Spleen (tissue), 11 donors: Measurements from ENCODE around the gene HS2ST1. TPM values are rescaled to one million over a fixed set of nuclear protein-coding genes. Genes with fewer than 3 reads are reported as not detected.

Source experiments
- DNase-seq: peaks from one replicate; pipeline ENCODE4 v3.0.0-alpha.2; 2020
- H3K27ac ChIP-seq, 8 donors: fragments of 200-600 bp; sonication (generic) in 7 of 8; 1 replicate in 4 of 8; 2 replicates in 4 of 8; pipeline versions ENCODE4 v1.5.0 to v1.8.0; 2016 to 2021; ENCODE audit warnings: inconsistent platforms in 4 of 8, mild to moderate bottlenecking in 4 of 8, moderate library complexity in 1 of 8
- H3K27me3 ChIP-seq, 7 donors: fragments of 200-600 bp; sonication (generic) in 6 of 7; replicated peaks in 1 of 7; 1 replicate in 4 of 7; 2 replicates in 3 of 7; pipeline versions ENCODE4 v1.5.0 to v1.8.0; 2016 to 2021; ENCODE audit warnings: inconsistent platforms in 3 of 7, mild to moderate bottlenecking in 1 of 7
- H3K36me3 ChIP-seq, 6 donors: fragments of 200-600 bp; sonication (generic) in 5 of 6; 1 replicate in 4 of 6; 2 replicates in 2 of 6; pipeline versions ENCODE4 v1.5.0 to v1.8.0; 2016 to 2021; ENCODE audit warnings: inconsistent platforms in 2 of 6
- H3K4me1 ChIP-seq, 6 donors: fragments of 200-600 bp; sonication (generic) in 5 of 6; 1 replicate in 3 of 6; 2 replicates in 3 of 6; pipeline versions ENCODE4 v1.5.0 to v1.8.0; 2016 to 2021; ENCODE audit warnings: inconsistent platforms in 3 of 6
- H3K4me3 ChIP-seq, 8 donors: fragments of 200-600 bp; sonication (generic) in 7 of 8; 1 replicate in 4 of 8; 2 replicates in 4 of 8; pipeline versions ENCODE4 v1.5.0 to v1.8.0; 2016 to 2021; ENCODE audit warnings: inconsistent platforms in 4 of 8, mild to moderate bottlenecking in 4 of 8, moderate library complexity in 2 of 8
- H3K9me3 ChIP-seq, 8 donors: fragments of 200-600 bp; sonication (generic) in 7 of 8; 1 replicate in 4 of 8; 2 replicates in 4 of 8; pipeline versions ENCODE4 v1.5.0 to v1.8.0; 2016 to 2021; ENCODE audit warnings: inconsistent platforms in 4 of 8
- POLR2A ChIP-seq, 3 donors: fragments of 450-650 bp; IDR thresholded peaks; one replicate each; pipeline ENCODE4 v1.5.1; 2017; ENCODE audit warnings: antibody characterized with exemption in 3 of 3, mild to moderate bottlenecking in 1 of 3
- POLR2AphosphoS5 ChIP-seq, 3 donors: sonication (generic); formaldehyde crosslinking; IDR thresholded peaks; one replicate each; pipeline ENCODE4 v1.5.1; 2017; ENCODE audit warnings: antibody characterized with exemption in 3 of 3
- WGBS, 5 donors: extraction: QIAGEN DNeasy Blood & Tissue Kit in 3 of 5; methylation state at CpG; one replicate each; pipeline versions ENCODE4 v1.1.5 to v1.1.7; 2013 to 2018; 5-methylcytosine and 5-hydroxymethylcytosine counted together
- intact Hi-C: fragments of 100-400 bp; cut with DNase I; formaldehyde crosslinking; loops from one replicate; pipeline ENCODE4 v1.15.0; 2023; ENCODE audit warnings: low total_unique reads
- polyA plus RNA-seq, 3 donors: library from polyadenylated mRNA; stranded (reverse); fragments of 200-250 nt; gene quantifications; one replicate each; pipeline ENCODE4 v1.2.1, GENCODE V29; 2013
- total RNA-seq, 7 donors: library from RNA; depleted of rRNA in 3 of 7; stranded (reverse); fragments of >200 nt in 3 of 7; fragmentation: NEBNext Ultra II Directional in 4 of 7; extraction: Animal tissue kit (Norgen Biotek cat#: 25700) in 4 of 7; gene quantifications; one replicate each; pipeline versions ENCODE4 v1.1.0 to v1.2.1, GENCODE V29; 2016 to 2021
- TF ChIP-seq, protein P1 (sequence below), 11 experiments: fragments of 200-600 bp in 7 of 11; fragments of 450-650 bp in 4 of 11; sonication (generic) in 4 of 11; IDR thresholded peaks in 8 of 11; conservative IDR thresholded peaks in 3 of 11; 1 replicate in 7 of 11; 2 replicates in 4 of 11; pipeline versions ENCODE4 v1.4.0 to v1.8.0; 2016 to 2021; ENCODE audit warnings: antibody characterized with exemption in 11 of 11, inconsistent platforms in 4 of 11, mild to moderate bottlenecking in 1 of 11
- donor health status: healthy with polysubstance abuse.
- donor health status: DM: no; HTN: no; CAD: no; lungs with moderate emphysema.
- donor health status: DM: no; HTN: no; CAD: no.
- donor health status: Bipolar disorder and iron deficiency.
- donor health status: healthy.
- donor health status: DM: no; HTN: no; CAD: no.
- donor health status: DM: yes; HTN: yes; CAD: no.

The HS2ST1 gene
- total and polyA plus RNA-seq, 10 donors, result 4.6 to 32.9 (median 22.3) TPM

DNA sequence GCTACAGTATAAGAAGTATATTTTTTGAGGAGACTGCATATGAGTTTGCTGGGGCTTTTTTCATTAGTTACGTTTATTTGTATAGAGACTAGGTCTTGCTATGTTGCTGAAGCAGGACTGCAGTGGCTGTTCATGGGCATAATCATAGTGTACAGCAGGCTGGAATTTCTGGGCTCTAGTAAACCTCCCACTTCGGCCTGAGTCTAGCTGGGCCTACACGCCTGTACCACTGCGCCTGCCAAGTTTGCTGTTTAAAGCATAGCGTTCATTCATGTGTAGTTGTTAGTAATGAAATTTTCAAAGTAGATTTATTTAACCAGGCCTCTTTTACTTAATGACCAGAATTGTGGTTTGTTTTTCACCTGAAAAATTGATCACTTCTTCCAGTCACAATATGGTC lies 33.8 kb downstream of the HS2ST1 start:
- Histone ChIP-seq H3K27ac (no peak overlapping the region), H3K4me3 (no peak overlapping the region), H3K27me3 (no peaks in the 10 kb centered on the region), H3K36me3 (no peaks in the 10 kb centered on the region), H3K4me1 (peaks cover 0 to 23% (median 12%) of the 10 kb centered on the region in 6 donors), H3K9me3 (no peaks in the 10 kb centered on the region)
- WGBS, 5 donors, result 81 to 95% (median 88%) methylated on average over 5 of the region's 5 CpGs
- intact Hi-C loops, result no loop called here
- DNase-seq, result no peak
- TF ChIP-seq POLR2AphosphoS5 (IDR thresholded peaks at IDR 0.05), result no peak
- TF ChIP-seq POLR2A (IDR thresholded peaks at IDR 0.05), result no peak
- TF ChIP-seq, protein P1, sequence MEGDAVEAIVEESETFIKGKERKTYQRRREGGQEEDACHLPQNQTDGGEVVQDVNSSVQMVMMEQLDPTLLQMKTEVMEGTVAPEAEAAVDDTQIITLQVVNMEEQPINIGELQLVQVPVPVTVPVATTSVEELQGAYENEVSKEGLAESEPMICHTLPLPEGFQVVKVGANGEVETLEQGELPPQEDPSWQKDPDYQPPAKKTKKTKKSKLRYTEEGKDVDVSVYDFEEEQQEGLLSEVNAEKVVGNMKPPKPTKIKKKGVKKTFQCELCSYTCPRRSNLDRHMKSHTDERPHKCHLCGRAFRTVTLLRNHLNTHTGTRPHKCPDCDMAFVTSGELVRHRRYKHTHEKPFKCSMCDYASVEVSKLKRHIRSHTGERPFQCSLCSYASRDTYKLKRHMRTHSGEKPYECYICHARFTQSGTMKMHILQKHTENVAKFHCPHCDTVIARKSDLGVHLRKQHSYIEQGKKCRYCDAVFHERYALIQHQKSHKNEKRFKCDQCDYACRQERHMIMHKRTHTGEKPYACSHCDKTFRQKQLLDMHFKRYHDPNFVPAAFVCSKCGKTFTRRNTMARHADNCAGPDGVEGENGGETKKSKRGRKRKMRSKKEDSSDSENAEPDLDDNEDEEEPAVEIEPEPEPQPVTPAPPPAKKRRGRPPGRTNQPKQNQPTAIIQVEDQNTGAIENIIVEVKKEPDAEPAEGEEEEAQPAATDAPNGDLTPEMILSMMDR (IDR thresholded peaks at IDR 0.05 in 8 of 11, conservative IDR thresholded peaks at IDR 0.05 in 3 of 11), result no peak

DNA sequence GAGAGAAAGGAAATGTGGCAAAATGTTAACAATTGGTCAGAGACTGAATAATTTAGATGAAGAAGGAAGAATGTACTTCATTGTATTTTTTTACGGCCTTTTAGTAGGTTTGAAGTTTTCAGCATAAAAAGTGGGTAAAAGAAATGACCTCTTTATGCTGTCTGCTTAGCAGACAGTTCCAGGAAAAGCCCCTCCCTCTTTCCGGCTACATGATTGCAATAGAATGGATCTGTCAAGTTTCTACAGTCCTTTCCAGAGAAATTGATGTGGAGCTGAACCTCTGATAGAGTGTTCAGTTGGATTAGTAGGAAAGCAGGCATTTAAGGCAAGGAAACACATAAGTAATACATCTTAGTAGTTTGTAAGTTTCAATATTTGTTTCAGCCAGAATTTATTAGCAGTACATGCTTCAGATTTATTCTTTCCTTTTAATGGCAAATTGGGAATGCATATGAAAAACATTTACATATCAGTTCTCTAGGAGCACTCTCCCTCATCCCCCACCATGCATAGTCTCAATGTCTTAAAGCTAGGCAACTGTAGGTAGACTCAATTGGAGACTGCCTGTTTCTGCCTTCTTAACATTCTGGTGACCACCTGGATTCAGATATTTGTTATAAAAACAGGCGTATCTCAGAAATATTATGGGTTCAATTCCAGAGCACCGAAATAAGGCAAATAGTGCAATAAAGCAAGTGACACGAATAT lies 36.4 kb downstream of the HS2ST1 start:
- H3K4me1 ChIP-seq, result peaks cover 0 to 33% (median 13%) of the 10 kb centered on the region in 6 donors
- peak overlapping the region in 3 of 8 donors; percentile 2 to 11 (median 7) for H3K27ac ChIP-seq
- no peak for TF ChIP-seq POLR2AphosphoS5 (IDR thresholded peaks at IDR 0.05)
- H3K36me3 ChIP-seq, result no peaks in the 10 kb centered on the region
- no peak overlapping the region for H3K4me3 ChIP-seq
- H3K27me3 ChIP-seq, result no peaks in the 10 kb centered on the region
- intact Hi-C loops, result no loop called here
- no peak for DNase-seq
- WGBS, 5 donors, result 79 to 85% (median 84%) methylated on average over 5 of the region's 5 CpGs
- H3K9me3 ChIP-seq, result no peaks in the 10 kb centered on the region

- H3K27me3 ChIP-seq, result no peaks in the 10 kb centered on the region
- no peaks in the 10 kb centered on the region for H3K9me3 ChIP-seq
- H3K4me1 ChIP-seq, result peaks cover 0 to 36% (median 13%) of the 10 kb centered on the region in 6 donors
- peak overlapping the region in 1 of 8 donors; percentile 7 for H3K27ac ChIP-seq
- intact Hi-C loops, result no loop called here
- TF ChIP-seq POLR2AphosphoS5 (IDR thresholded peaks at IDR 0.05), result no peak
- TF ChIP-seq, protein P1 (IDR thresholded peaks at IDR 0.05 in 8 of 11, conservative IDR thresholded peaks at IDR 0.05 in 3 of 11), result no peak
- TF ChIP-seq POLR2A (IDR thresholded peaks at IDR 0.05), result no peak
- 77 to 91% (median 86%) methylated on average over 1 of the region's 1 CpG for WGBS, 5 donors
- no peak for DNase-seq
- H3K36me3 ChIP-seq, result no peaks in the 10 kb centered on the region
- H3K4me3 ChIP-seq, result no peak overlapping the region
Observed at GRCh38 chr1:86951430-86951829, 37.0 kb downstream of the HS2ST1 start.

DNA sequence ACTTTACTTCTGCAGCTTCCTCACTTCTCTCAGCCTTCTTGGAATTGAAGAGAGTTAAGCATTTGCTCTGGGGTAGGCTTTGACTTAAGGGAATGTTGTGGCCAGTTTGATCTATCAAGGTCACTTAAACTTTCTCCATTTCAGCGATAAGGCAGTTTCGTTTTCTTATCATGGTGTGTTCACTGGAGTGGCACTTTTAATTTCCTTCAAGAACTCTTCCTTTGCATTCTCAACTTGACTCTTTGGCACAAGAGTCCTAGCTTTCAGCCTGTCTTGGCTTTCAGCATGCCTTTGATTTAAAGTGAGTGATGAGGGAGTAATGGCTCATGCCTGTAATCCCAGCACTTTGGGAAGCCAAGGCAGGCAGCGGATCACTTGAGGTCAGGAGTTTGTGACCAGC lies 38.7 kb downstream of the HS2ST1 start:
- Histone ChIP-seq H3K9me3 (no peaks in the 10 kb centered on the region), H3K4me1 (peaks cover 0 to 36% (median 13%) of the 10 kb centered on the region in 6 donors), H3K36me3 (no peaks in the 10 kb centered on the region), H3K27me3 (no peaks in the 10 kb centered on the region), H3K27ac (peak overlapping the region in 1 of 8 donors; percentile 21), H3K4me3 (no peak overlapping the region)
- TF ChIP-seq POLR2AphosphoS5 (IDR thresholded peaks at IDR 0.05), result no peak
- TF ChIP-seq POLR2A (IDR thresholded peaks at IDR 0.05), result no peak
- TF ChIP-seq, protein P1 (IDR thresholded peaks at IDR 0.05 in 8 of 11, conservative IDR thresholded peaks at IDR 0.05 in 3 of 11), result no peak
- no peak for DNase-seq
- intact Hi-C loops, result no loop called here
- WGBS, 5 donors, result 61 to 80% (median 70%) methylated on average over 3 of the region's 3 CpGs
